Nucleus accumbens (tissue), 56 donors: ENCODE data around the gene RNF148.

Experiments
- DNase-seq, 56 donors: peaks; one replicate each; lab custom pipeline; 2025; lab: John Stamatoyannopoulos, UW

RNF148 gene, protein sequence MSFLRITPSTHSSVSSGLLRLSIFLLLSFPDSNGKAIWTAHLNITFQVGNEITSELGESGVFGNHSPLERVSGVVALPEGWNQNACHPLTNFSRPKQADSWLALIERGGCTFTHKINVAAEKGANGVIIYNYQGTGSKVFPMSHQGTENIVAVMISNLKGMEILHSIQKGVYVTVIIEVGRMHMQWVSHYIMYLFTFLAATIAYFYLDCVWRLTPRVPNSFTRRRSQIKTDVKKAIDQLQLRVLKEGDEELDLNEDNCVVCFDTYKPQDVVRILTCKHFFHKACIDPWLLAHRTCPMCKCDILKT

DNA sequence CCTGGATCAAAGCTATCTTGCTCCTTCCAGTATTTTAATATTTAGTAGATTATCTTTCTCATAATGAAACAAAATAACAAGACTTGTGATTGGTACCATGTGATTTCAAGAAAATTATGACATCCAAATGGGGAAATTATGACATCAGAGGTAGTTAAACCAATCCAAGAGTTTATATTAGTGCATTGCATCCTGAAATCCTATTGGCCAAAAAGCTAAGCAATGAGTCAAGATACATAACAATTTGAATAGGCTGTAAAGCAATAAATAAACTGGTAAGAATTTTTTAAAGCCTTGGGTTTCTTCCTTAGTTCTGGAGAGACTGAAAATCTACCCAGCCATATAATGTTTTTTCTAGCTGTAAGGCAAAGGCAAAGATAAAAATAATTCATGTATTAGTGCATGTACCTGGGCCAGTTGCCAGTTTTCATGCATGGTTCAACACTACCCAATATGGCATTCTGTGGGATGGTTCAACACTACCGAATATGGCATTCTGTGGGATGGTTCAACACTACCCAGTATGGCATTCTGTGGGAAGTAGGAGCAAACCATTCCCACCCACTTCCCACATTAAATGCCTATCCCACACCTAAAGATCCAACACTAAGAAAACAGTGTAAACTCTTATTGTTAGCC lies at the start of gene RNF148:
Gene RNF148 (minus strand): TSS at position 51 of the 639 bp plus-strand sequence. CDS start 172 bp downstream, outside the sequence.
- DNase-seq: no peak

DNA sequence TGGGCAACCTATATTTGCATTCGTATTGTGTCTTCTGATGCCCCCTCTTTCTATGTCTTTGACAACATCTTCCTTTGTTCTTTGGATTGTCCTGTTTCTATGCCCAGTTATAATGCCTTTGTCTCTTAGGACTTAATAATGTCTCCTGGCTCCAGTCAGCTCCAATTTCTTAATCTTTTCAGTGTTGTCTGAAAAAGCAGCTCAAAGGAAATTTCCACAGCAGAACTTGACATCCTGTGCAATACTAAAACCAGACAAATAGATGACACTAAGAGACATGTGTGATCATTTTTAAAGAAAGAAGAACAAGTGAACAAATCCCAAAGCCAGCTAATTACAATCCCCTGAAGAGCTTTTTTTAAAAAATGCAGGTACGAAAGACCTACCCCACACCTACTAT lies 47.7 kb upstream of the RNF148 start:
- no peak for DNase-seq

DNA sequence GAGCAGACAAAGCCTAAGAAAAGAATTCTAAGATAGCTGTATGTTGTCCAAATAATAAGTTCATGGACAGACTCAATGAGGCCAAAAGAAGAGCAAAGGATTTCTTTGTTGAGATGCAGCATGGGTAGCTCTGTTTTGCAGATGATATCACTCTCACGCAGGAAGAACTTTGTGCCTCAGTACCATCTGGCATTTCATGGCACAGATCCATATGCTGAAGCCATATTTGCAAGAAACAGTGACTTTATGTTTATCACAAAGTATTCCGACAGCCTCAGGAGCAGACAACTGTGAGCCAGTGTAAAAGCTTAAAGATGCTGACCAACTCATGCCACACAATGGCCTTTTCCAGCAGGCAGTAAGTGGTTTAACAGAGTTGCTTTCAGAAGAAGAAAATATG lies 45.5 kb upstream of the RNF148 start:
- no peak for DNase-seq

DNA sequence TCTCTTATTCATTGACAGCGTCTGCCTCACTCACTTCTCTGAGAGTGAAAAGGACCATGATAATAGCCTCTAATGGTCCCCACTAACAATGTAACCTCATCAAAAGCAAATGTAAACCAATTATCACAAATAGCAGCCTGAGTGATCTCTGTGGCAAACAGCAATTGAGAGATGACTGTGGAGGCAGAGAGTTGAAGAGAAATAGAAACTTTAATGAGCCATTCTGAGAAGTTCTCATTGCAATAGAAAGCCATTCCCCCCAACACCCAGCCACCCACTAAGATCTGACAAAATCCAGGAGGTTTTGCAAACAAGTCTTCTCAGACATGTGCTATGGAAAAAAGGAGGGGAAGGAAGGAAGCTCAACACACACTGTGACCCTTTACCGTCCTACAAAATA lies 44.2 kb upstream of the RNF148 start:
- DNase-seq: no peak

DNA sequence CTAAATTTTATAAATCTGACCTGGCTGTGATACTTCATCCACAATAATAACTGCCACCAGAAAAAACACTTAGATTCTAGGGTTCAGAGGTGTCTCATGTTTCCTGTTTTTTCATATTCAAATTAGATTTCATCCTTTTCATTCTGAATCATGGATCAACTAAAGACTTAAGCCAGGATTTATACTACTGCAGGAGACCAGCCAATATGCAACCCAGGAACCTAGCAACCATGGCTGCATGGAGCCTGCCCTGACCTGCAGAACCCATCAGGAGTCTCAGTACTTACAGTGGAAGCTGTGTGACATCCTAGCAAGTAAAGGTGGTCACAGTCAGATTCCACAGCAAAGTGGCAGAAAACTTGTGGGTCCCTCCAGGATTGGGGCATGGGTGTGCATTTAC lies 40.5 kb upstream of the RNF148 start:
- no peak for DNase-seq

DNA sequence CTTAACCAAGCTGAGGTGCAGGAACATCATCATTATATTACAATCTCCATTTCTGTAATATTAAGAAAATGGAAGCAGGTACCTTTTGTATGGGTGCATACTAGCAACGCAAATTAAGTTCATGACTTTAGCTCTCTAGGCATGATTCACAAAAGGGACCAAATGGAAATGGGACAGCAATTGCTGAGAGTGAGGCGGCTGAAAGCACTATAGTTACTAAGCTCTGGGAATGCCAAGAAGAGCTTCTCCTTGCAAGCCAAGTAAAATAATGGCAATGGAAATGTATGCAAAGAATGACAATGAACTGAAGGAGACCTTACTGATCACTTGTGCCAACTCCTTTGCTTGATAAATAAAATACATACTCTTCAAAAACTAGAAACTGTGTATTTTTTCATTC lies 36.2 kb upstream of the RNF148 start:
- no peak for DNase-seq

DNA sequence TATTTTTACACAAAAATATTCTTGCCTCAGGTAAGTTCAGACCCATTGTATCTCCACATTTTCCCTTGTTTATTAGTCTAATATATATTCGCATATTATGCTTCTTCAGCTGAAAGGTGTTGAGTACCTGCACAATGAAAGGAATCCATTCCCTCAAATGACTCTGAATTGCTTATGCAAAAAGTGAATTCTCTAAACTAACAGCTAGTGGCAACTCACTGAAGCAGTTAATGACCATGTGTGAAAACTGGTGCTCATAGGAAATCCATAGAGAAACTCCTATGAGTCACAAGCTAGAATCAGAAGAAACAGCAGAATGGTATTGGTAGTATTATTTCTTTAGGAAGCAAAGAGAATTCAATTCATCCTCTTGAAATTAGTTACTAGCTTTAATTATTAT lies 33.5 kb upstream of the RNF148 start:
- DNase-seq: no peak

DNA sequence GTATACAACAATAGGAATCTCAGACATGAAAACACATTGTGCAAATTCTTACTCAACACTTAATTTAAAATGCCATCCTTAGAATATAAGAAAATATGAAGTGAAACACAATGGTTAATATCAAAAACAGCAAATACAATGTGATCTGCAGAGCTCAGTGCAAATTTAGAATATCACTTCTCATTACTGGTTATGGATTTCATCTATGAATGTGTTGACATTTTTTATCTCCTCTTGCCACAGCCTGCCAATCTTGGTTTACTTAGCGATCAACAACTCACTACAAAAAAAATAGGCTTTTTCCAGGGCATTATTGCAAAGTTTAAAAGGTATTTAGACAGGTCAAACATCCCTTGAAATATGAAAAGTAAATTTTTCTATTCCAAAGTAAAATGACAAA lies 25.0 kb upstream of the RNF148 start:
- no peak for DNase-seq

DNA sequence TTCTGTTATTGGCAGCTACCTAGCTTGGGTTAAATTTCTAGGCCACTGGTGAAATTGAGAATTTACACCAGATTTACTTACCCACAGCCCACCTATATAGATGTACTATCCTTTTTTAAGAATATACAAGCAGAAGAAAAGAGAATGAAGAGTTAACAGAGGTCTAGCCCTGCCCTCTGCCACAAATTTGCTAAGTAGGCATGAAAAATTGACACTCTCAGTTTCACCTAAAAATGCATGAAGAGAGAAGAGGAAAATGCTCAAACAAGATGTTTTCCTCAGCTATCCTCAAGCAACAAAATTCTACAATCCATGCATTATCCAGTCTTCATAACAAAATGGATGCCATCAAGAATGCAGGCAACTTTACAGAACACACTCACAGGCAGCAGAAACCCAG lies 24.6 kb upstream of the RNF148 start:
- no peak for DNase-seq

DNA sequence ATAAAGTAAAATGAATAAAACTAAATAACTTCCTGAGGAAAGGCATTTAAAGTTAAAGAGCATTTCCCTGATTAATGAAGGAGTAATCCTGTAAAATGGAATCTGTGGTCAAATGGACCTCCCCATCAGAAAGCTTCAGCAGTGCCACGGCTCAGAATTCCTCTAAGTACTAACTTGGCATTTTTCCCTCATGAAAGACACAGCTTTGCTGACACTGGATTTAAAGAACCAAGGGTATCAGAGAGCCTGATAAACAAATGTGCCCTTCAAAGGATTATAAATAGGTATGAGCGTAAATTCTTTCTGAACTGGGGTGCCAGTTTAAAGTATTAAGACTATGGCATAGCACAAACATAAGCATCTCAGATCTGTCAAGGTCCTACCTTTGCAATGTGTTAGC lies 24.2 kb upstream of the RNF148 start:
- DNase-seq: no peak

DNA sequence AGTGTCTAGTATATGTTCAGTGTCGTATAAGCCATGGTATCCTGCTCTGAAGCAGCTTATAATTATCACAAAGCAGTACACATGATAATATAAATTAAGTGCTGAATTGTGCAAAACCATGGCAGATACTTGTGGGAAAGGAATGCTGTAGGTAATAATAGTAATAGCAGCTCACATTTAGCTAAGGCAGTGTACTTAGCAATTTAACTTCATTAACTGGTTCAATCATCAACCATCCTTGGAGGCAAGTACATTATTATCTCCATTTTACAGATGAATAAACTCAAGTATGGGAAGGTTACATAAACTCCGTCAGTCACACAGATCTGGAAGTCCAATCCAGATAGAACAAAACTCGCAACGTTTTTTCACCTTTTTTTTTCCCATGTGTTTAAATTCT lies 21.6 kb upstream of the RNF148 start:
- DNase-seq: no peak

DNA sequence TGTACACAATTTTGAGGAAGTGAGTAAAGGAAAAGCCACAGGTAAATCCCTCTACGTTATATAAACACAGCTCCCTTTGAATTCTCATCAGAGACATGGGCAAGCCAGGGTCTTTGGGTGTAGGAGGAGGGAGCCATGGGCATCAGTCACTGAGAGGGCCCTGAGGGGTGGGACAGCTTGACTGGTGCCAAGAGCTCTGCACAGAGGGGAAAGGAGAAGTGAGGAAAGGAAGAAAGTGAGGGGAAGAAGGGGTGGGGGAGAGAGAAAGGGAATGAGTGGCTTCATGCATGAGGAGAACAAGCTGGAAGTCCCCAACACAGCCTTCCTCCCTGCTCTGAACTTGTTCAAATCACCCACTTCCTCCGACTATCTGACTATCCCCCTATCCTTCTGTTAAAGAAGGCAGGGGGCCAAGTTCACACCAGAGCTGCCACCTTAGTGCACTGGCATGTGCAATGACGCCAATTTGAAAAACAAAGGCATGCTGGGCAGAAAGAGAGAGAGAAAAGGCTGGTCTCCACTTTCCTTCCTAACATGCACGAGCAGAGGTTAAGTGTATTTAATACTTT lies 16.4 kb upstream of the RNF148 start:
- no peak for DNase-seq

DNA sequence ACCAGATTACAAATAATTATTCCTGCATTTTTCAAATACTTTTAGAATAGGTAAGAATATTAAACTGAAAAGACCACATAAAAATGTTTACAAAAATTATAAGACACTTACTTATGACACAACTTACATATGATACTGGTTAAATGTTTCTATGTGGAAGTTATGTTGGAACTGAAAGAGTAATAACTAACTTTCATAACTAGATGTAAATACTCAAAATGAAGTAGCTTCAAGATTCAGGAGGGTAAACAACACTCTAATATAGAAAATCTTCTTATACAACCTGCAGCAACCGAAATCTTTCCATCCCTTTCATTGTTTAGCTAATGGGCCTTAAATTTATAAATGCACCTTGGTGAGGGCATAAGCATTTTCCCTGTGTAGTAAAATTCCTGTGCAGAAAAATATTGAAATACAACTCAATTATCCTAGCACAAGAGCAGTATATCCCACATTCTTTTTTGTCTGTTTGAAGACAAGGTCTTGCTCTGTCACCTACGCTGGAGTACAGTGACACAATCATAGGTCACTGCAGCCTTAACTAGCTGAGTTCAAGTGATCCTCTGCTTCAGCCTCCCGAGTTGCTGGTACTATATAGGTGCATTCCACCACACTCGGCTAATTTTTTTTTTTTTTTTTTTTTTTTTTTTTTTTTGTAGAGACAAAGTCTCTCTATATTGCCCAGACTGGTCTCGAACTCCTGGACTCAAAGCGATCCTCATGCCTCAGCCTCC lies 14.8 kb upstream of the RNF148 start:
- DNase-seq: no peak

DNA sequence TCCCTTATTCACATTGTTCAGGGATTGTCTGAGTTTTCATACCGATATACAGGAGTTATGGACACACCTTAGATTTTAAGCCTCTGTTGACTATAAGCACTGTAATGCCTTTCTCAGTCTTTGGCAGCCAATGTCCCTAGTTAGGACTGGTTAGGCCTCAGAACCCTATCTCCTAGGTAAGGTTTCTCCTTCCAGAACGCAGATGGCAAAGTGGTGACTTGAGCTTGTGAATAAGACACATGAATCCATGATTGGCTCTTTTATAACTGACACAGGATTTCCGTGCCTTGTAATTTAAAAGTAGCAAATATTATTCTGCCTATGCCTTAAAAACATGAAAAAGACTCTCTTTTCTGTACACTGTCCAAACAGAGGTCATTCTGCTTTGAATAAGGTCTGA lies 12.5 kb upstream of the RNF148 start:
- DNase-seq: no peak

DNA sequence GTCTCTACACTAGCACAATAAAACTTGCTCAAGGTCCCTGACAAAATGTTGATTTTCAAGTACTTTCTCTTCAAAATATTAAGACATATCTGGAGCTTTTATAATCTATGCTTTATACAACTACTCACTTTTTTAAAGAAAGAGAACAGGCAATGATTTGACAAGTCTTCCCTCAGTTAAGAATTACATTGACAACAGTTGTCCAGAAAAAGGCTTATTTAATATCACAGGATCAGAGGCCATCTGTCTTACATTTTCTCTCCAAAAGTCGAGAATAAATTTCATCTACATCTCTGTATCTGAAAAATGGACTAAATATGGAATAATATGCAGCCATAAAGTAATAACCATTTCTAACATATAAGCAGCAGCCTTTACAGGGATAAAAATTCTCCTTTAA lies 8.2 kb upstream of the RNF148 start:
- DNase-seq: no peak

DNA sequence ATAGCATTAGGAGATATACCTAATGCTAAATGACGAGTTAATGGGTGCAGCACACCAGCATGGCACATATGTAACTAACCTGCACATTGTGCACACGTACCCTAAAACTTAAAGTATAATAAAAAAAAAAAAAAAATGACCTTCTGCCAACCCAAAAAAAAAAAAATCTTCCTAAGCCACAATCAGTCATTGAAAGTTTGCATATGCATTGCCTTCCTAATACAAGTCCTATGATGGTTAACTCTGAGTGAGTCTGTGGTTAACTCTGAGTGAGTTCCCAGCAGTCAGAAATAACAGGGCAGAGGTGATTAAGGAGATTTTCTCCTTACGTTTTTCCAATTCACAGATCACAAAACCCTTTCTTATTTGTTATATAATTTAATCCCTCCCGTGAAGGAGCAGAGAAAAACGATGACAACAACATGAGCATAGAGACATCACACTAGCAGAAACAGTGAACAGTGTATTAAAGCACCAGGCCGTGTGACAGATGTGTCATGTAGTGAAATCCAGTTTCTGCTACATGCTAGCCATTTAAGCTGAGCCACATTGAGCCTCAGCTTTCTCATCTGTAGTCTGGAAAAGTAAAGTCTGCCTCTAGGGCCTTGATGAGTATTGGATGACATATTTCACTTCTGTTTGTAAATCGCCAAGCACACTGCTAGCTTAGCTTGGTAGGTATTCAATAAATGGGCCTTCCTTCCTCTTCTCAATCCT lies 7.4 kb upstream of the RNF148 start:
- DNase-seq: no peak

DNA sequence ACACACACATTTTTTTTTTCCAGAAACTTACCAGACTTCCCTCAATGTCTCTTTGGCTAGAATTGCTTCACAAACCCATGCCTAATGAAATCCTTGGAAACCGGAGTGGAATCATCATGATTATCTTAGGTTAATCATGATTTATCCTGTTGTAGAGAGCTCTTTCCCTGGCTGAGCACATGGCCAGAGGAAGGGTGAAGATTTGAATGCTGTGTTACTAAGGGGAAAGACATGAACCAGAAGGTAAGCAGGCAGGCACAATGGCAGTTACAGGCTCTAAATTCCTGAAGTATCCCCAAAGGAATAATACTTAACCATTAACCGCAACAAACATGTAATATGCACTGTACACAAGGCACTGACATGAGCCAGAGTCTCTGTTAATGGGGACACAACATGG lies 4.1 kb upstream of the RNF148 start:
- DNase-seq: no peak

DNA sequence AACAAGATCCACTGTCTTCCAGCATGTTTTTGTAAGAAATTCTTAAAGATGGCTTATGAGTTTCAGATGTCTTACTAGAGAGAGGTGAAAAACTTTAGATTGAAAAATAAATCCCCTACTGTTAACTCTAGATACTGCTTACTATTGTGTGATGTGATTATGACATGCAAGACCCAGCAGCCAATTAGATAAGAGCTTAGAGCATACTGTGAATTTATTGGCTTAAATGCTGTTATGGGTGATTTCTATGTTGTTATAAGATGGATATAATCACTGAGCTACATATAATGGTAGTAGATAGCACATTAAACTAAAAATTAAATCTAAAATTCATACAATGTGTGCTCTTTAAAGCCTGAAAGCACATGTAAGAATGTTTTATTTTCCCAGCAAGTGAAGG lies 3.7 kb downstream of the RNF148 start, which contains the start of gene RNF133:
Gene RNF133 (minus strand): TSS at position 101 of the 400 bp plus-strand sequence. CDS start 199 bp downstream, outside the sequence.
- DNase-seq: no peak

DNA sequence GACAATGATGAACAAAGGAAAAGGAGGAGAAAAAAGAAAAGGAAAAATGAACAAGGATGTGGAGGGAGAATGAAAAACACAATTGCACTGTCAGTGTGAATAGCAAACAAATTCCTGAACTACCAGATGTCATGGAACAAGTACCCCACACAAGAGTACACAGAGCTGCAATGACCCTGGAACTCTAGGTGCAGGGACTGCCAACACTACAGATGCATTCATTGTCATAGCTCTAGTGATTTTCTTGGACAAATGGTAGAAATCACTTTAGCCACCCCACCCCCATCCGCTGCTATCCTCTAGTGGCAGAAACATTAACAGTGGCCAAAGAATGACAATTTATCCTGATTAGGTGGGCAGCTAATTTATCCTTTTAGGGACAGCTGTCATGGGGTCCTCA lies 6.9 kb downstream of the RNF148 start:
- no peak for DNase-seq

DNA sequence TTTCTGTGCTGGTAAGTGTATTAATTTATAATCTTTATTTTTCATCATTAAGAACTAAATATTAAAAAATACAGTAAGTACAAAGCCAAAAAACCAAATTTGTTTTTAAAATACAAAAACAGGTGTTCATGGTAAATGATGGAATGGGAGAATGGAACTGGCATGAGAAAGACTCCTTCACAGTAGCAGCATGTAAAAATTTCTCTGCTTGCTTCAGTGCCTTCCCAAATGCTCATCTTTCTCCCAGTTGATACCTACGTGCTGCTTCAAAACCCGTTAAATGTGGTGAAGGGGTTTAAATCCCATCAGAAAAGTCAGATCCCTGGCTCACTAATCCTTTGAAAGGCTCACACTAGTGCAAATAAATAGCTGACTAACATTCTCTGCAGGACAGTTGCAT lies 8.0 kb downstream of the RNF148 start:
- no peak for DNase-seq
